Measurements from ENCODE around the gene CHPF.

The CHPF gene

DNA sequence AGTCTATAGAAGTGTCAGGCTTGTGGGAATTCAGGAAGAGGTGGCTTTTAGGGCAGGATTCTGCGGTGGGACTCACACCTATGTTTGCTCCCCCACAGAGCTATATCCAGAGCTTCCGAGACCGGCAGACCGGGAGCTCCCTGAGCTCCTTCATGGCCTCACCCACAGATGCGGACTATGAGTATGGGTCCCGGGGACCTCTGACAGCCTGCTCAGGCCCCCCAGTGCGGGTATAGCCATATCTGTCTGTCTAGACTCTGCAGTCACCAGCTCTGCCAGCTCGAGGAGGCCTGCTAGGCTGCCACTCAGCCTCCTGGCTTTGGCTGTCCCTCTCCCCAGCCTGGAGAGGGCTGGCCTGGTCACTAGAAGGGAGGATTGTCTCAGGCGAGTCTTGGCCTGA lies 6.0 kb upstream of the CHPF start:
- TF ChIP-seq SIN3A (IDR thresholded peaks at IDR 0.05; ENCODE audit: borderline replicate concordance, insufficient read depth, low read length) (no peak), POLR2AphosphoS5 (IDR thresholded peaks at IDR 0.05; ENCODE audit: low read depth, low read length) (no peak), FOXP2 (optimal IDR thresholded peaks at IDR 0.05; ENCODE audit: borderline replicate concordance, extremely low read depth, extremely low read length, insufficient read depth) (no peak), TAF1 (IDR thresholded peaks at IDR 0.05; ENCODE audit: borderline replicate concordance, insufficient read depth, low read length) (no peak)
- TF ChIP-seq, protein P1, sequence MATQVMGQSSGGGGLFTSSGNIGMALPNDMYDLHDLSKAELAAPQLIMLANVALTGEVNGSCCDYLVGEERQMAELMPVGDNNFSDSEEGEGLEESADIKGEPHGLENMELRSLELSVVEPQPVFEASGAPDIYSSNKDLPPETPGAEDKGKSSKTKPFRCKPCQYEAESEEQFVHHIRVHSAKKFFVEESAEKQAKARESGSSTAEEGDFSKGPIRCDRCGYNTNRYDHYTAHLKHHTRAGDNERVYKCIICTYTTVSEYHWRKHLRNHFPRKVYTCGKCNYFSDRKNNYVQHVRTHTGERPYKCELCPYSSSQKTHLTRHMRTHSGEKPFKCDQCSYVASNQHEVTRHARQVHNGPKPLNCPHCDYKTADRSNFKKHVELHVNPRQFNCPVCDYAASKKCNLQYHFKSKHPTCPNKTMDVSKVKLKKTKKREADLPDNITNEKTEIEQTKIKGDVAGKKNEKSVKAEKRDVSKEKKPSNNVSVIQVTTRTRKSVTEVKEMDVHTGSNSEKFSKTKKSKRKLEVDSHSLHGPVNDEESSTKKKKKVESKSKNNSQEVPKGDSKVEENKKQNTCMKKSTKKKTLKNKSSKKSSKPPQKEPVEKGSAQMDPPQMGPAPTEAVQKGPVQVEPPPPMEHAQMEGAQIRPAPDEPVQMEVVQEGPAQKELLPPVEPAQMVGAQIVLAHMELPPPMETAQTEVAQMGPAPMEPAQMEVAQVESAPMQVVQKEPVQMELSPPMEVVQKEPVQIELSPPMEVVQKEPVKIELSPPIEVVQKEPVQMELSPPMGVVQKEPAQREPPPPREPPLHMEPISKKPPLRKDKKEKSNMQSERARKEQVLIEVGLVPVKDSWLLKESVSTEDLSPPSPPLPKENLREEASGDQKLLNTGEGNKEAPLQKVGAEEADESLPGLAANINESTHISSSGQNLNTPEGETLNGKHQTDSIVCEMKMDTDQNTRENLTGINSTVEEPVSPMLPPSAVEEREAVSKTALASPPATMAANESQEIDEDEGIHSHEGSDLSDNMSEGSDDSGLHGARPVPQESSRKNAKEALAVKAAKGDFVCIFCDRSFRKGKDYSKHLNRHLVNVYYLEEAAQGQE (IDR thresholded peaks at IDR 0.05; ENCODE audit: insufficient read depth in 1 of 2, low read depth in 2 of 2, low read length in 2 of 2), result no peak

DNA sequence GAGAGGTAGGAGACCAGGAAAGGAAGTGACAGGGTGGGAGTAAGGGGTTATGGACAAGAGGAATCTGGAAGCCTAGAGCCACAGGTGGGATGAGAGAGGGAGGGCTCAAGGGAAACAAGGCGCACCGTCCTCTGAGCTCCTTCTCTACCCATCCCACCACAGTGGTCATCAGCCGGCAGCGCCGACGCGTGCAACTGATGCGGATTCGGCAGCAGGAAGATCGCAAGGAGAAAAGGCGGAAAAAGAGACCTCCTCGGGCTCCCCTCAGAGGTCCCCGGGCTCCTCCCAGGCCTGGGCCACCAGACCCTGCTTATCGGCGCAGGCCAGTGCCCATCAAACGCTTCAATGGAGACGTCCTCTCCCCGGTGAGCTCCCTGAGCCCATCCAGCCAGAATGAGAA lies 5.4 kb upstream of the CHPF start:
- no peak for TF ChIP-seq TAF1 (IDR thresholded peaks at IDR 0.05; ENCODE audit: borderline replicate concordance, insufficient read depth, low read length)
- no peak for TF ChIP-seq POLR2AphosphoS5 (IDR thresholded peaks at IDR 0.05; ENCODE audit: low read depth, low read length)
- no peak for TF ChIP-seq SIN3A (IDR thresholded peaks at IDR 0.05; ENCODE audit: borderline replicate concordance, insufficient read depth, low read length)
- TF ChIP-seq, protein P1 (IDR thresholded peaks at IDR 0.05; ENCODE audit: insufficient read depth in 1 of 2, low read depth in 2 of 2, low read length in 2 of 2), result no peak

DNA sequence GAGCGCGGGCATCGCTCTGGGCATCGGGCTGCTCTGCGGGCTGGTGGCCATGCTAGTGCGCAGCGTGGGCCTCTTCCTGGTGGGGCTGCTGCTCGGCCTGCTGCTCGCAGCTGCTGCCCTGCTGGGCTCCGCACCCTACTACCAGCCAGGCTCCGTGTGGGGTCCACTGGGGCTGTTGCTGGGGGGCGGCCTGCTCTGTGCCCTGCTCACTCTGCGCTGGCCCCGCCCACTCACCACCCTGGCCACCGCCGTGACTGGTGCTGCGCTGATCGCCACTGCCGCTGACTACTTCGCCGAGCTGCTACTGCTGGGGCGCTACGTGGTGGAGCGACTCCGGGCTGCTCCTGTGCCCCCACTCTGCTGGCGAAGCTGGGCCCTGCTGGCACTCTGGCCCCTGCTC lies 4.0 kb upstream of the CHPF start:
- no peak for TF ChIP-seq SIN3A (IDR thresholded peaks at IDR 0.05; ENCODE audit: borderline replicate concordance, insufficient read depth, low read length)
- no peak for TF ChIP-seq TAF1 (IDR thresholded peaks at IDR 0.05; ENCODE audit: borderline replicate concordance, insufficient read depth, low read length)
- TF ChIP-seq, protein P1 (IDR thresholded peaks at IDR 0.05; ENCODE audit: insufficient read depth in 1 of 2, low read depth in 2 of 2, low read length in 2 of 2), result no peak
- no peak for TF ChIP-seq FOXP2 (optimal IDR thresholded peaks at IDR 0.05; ENCODE audit: borderline replicate concordance, extremely low read depth, extremely low read length, insufficient read depth)
- TF ChIP-seq POLR2AphosphoS5 (IDR thresholded peaks at IDR 0.05; ENCODE audit: low read depth, low read length), result no peak

DNA sequence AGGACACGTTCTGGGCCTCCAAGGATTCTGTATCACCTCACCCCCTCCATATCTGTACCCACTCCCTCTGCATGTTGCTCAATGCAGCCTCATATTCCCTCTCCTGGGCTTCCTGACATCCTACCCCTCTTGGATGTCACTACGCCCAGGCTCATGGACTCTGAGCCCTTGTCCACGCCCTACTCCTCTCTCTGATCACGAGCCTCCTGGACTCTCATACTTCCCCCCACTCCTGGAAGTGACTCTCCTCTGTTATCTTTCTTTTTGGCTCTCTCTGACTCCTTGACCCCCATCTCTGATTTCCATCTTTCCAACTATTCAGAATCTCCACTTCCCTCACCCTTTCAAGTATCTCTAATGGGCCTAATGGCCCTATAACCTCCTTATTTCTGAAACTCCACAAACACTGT lies 2.3 kb upstream of the CHPF start:
- no peak for TF ChIP-seq SIN3A (IDR thresholded peaks at IDR 0.05; ENCODE audit: borderline replicate concordance, insufficient read depth, low read length)
- TF ChIP-seq FOXP2 (optimal IDR thresholded peaks at IDR 0.05; ENCODE audit: borderline replicate concordance, extremely low read depth, extremely low read length, insufficient read depth), result no peak

DNA sequence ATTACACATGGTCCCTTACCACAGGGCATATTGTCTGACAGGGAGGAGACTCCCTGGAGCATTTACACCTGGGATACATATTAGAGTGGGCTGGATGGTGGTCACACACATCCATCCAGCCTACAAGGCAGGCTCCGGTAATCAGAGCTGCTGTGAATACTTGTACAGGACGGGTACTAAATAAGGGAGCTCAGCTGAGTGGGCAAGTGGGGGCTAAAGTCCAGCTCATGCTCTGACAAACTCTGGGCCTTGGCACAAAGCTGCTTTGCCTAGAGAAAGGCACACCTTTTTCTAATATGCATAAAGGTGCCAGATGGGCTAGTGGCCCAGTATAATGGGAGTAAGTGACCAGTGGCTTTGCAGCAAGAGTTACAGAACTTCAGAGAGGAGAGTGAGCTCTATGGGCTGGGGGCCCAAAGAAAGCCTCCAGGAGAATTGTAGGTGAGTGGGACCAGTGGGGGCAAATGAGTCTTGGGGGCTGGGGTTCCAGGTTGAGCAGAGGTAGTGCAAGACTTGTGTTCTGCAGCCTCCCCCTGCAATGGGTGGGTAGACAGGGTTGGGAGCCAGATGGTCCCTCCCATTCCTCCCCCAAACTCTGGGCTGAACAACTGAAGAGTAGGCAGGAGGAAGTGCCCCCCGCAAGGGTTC lies 1.8 kb upstream of the CHPF start:
- TF ChIP-seq, protein P1 (IDR thresholded peaks at IDR 0.05; ENCODE audit: insufficient read depth in 1 of 2, low read depth in 2 of 2, low read length in 2 of 2), result no peak
- no peak for TF ChIP-seq FOXP2 (optimal IDR thresholded peaks at IDR 0.05; ENCODE audit: borderline replicate concordance, extremely low read depth, extremely low read length, insufficient read depth)
- TF ChIP-seq TAF1 (IDR thresholded peaks at IDR 0.05; ENCODE audit: borderline replicate concordance, insufficient read depth, low read length), result no peak
- no peak for TF ChIP-seq SIN3A (IDR thresholded peaks at IDR 0.05; ENCODE audit: borderline replicate concordance, insufficient read depth, low read length)
- no peak for TF ChIP-seq POLR2AphosphoS5 (IDR thresholded peaks at IDR 0.05; ENCODE audit: low read depth, low read length)

Measured in PFSK-1 (cell line).